Measurements from ENCODE around the gene DYNLT5.

Gene DYNLT5

GRCh38 chr1:66750577-66750976 is 1.7 kb upstream of the DYNLT5 start:
- Histone ChIP-seq H3K36me3 (ENCODE audit: control insufficient read depth, insufficient read depth, low read length) (no peaks in the 10 kb centered on the region), H3K27ac (ENCODE audit: insufficient read depth, low read depth, low read length, poor library complexity, severe bottlenecking) (no peak overlapping the region), H3K4me3 (ENCODE audit: insufficient read depth, low read depth, low read length) (no peak overlapping the region), H3K4me1 (ENCODE audit: control insufficient read depth, insufficient read depth, low read length) (no peaks in the 10 kb centered on the region), H3K9me3 (ENCODE audit: control insufficient read depth, low read length) (no peaks in the 10 kb centered on the region), H3K27me3 (ENCODE audit: control insufficient read depth, insufficient read depth, low read length, poor library complexity, severe bottlenecking) (peaks cover 29% of the 10 kb centered on the region)
- 91 to 96% methylated on average over 3 of the region's 3 CpGs for WGBS, 2 experiments

GRCh38 chr1:66751160-66751559 is 1.1 kb upstream of the DYNLT5 start:
- Histone ChIP-seq H3K27me3 (ENCODE audit: control insufficient read depth, insufficient read depth, low read length, poor library complexity, severe bottlenecking) (peaks cover 29% of the 10 kb centered on the region), H3K36me3 (ENCODE audit: control insufficient read depth, insufficient read depth, low read length) (no peaks in the 10 kb centered on the region), H3K4me1 (ENCODE audit: control insufficient read depth, insufficient read depth, low read length) (no peaks in the 10 kb centered on the region), H3K4me3 (ENCODE audit: insufficient read depth, low read depth, low read length) (no peak overlapping the region), H3K9me3 (ENCODE audit: control insufficient read depth, low read length) (no peaks in the 10 kb centered on the region), H3K27ac (ENCODE audit: insufficient read depth, low read depth, low read length, poor library complexity, severe bottlenecking) (no peak overlapping the region)
- WGBS, 2 experiments: 86 to 95% methylated on average over 2 to 4 of the region's 4 CpGs

- H3K27me3 ChIP-seq (ENCODE audit: control insufficient read depth, insufficient read depth, low read length, poor library complexity, severe bottlenecking): peaks cover 29% of the 10 kb centered on the region
- H3K4me3 ChIP-seq (ENCODE audit: insufficient read depth, low read depth, low read length): peak overlapping the region; percentile 22
- WGBS, 2 experiments: 55 to 57% methylated on average over 17 of the region's 18 CpGs
- H3K4me1 ChIP-seq (ENCODE audit: control insufficient read depth, insufficient read depth, low read length): no peaks in the 10 kb centered on the region
- H3K9me3 ChIP-seq (ENCODE audit: control insufficient read depth, low read length): no peaks in the 10 kb centered on the region
- H3K27ac ChIP-seq (ENCODE audit: insufficient read depth, low read depth, low read length, poor library complexity, severe bottlenecking): no peak overlapping the region
- H3K36me3 ChIP-seq (ENCODE audit: control insufficient read depth, insufficient read depth, low read length): no peaks in the 10 kb centered on the region
These were observed 562 bp downstream of the DYNLT5 start for GRCh38 chr1:66752671-66753371.

GRCh38 chr1:66757722-66758240 is 5.5 kb downstream of the DYNLT5 start:
- no peak overlapping the region for H3K27ac ChIP-seq (ENCODE audit: insufficient read depth, low read depth, low read length, poor library complexity, severe bottlenecking)
- H3K4me1 ChIP-seq (ENCODE audit: control insufficient read depth, insufficient read depth, low read length): no peaks in the 10 kb centered on the region
- H3K27me3 ChIP-seq (ENCODE audit: control insufficient read depth, insufficient read depth, low read length, poor library complexity, severe bottlenecking): peaks cover 9% of the 10 kb centered on the region
- H3K4me3 ChIP-seq (ENCODE audit: insufficient read depth, low read depth, low read length): no peak overlapping the region
- no peaks in the 10 kb centered on the region for H3K9me3 ChIP-seq (ENCODE audit: control insufficient read depth, low read length)
- no peaks in the 10 kb centered on the region for H3K36me3 ChIP-seq (ENCODE audit: control insufficient read depth, insufficient read depth, low read length)
- WGBS, 2 experiments: 94 to 96% methylated on average over 4 to 6 of the region's 6 CpGs

GRCh38 chr1:66758241-66758755 is 6.0 kb downstream of the DYNLT5 start:
- Histone ChIP-seq H3K36me3 (ENCODE audit: control insufficient read depth, insufficient read depth, low read length) (no peaks in the 10 kb centered on the region), H3K4me3 (ENCODE audit: insufficient read depth, low read depth, low read length) (no peak overlapping the region), H3K27ac (ENCODE audit: insufficient read depth, low read depth, low read length, poor library complexity, severe bottlenecking) (no peak overlapping the region), H3K27me3 (ENCODE audit: control insufficient read depth, insufficient read depth, low read length, poor library complexity, severe bottlenecking) (peaks cover 5% of the 10 kb centered on the region), H3K4me1 (ENCODE audit: control insufficient read depth, insufficient read depth, low read length) (no peaks in the 10 kb centered on the region), H3K9me3 (ENCODE audit: control insufficient read depth, low read length) (no peaks in the 10 kb centered on the region)
- 89 to 100% methylated on average over 1 of the region's 1 CpG for WGBS, 2 experiments

- Histone ChIP-seq H3K27me3 (ENCODE audit: control insufficient read depth, insufficient read depth, low read length, poor library complexity, severe bottlenecking) (no peaks in the 10 kb centered on the region), H3K4me3 (ENCODE audit: insufficient read depth, low read depth, low read length) (no peak overlapping the region), H3K27ac (ENCODE audit: insufficient read depth, low read depth, low read length, poor library complexity, severe bottlenecking) (no peak overlapping the region), H3K4me1 (ENCODE audit: control insufficient read depth, insufficient read depth, low read length) (no peaks in the 10 kb centered on the region), H3K36me3 (ENCODE audit: control insufficient read depth, insufficient read depth, low read length) (no peaks in the 10 kb centered on the region), H3K9me3 (ENCODE audit: control insufficient read depth, low read length) (no peaks in the 10 kb centered on the region)
- WGBS, 2 experiments: 92% methylated on average over 1 of the region's 1 CpG
These were observed 8.2 kb downstream of the DYNLT5 start for GRCh38 chr1:66760506-66760905.

- no peaks in the 10 kb centered on the region for H3K36me3 ChIP-seq (ENCODE audit: control insufficient read depth, insufficient read depth, low read length)
- no peak overlapping the region for H3K27ac ChIP-seq (ENCODE audit: insufficient read depth, low read depth, low read length, poor library complexity, severe bottlenecking)
- H3K9me3 ChIP-seq (ENCODE audit: control insufficient read depth, low read length): no peaks in the 10 kb centered on the region
- no peaks in the 10 kb centered on the region for H3K27me3 ChIP-seq (ENCODE audit: control insufficient read depth, insufficient read depth, low read length, poor library complexity, severe bottlenecking)
- 77 to 93% methylated on average over 2 of the region's 2 CpGs for WGBS, 2 experiments
- no peaks in the 10 kb centered on the region for H3K4me1 ChIP-seq (ENCODE audit: control insufficient read depth, insufficient read depth, low read length)
- no peak overlapping the region for H3K4me3 ChIP-seq (ENCODE audit: insufficient read depth, low read depth, low read length)
These were observed 9.0 kb downstream of the DYNLT5 start for GRCh38 chr1:66761221-66761620.

GRCh38 chr1:66764994-66765578 is 12.8 kb downstream of the DYNLT5 start:
- Histone ChIP-seq H3K9me3 (ENCODE audit: control insufficient read depth, low read length) (no peaks in the 10 kb centered on the region), H3K4me1 (ENCODE audit: control insufficient read depth, insufficient read depth, low read length) (no peaks in the 10 kb centered on the region), H3K27me3 (ENCODE audit: control insufficient read depth, insufficient read depth, low read length, poor library complexity, severe bottlenecking) (no peaks in the 10 kb centered on the region), H3K36me3 (ENCODE audit: control insufficient read depth, insufficient read depth, low read length) (no peaks in the 10 kb centered on the region), H3K4me3 (ENCODE audit: insufficient read depth, low read depth, low read length) (no peak overlapping the region), H3K27ac (ENCODE audit: insufficient read depth, low read depth, low read length, poor library complexity, severe bottlenecking) (no peak overlapping the region)
- WGBS, 2 experiments: no CpG with 5 or more reads among the region's 3 CpGs

GRCh38 chr1:66767626-66768025 is 15.4 kb downstream of the DYNLT5 start:
- Histone ChIP-seq H3K27me3 (ENCODE audit: control insufficient read depth, insufficient read depth, low read length, poor library complexity, severe bottlenecking) (no peaks in the 10 kb centered on the region), H3K36me3 (ENCODE audit: control insufficient read depth, insufficient read depth, low read length) (no peaks in the 10 kb centered on the region)

GRCh38 chr1:66768965-66769364 is 16.7 kb downstream of the DYNLT5 start:
- 100% methylated on average over 1 of the region's 1 CpG; no CpG with 5 or more reads in 1 of the 2 experiments for WGBS, 2 experiments
- no peak overlapping the region for H3K4me3 ChIP-seq (ENCODE audit: insufficient read depth, low read depth, low read length)
- peaks cover 3% of the 10 kb centered on the region for H3K4me1 ChIP-seq (ENCODE audit: control insufficient read depth, insufficient read depth, low read length)

More at GRCh38 chr1:66767626-66768025, 15.4 kb downstream of the DYNLT5 start:
- H3K9me3 ChIP-seq (ENCODE audit: control insufficient read depth, low read length): no peaks in the 10 kb centered on the region
- no peaks in the 10 kb centered on the region for H3K4me1 ChIP-seq (ENCODE audit: control insufficient read depth, insufficient read depth, low read length)
- no peak overlapping the region for H3K4me3 ChIP-seq (ENCODE audit: insufficient read depth, low read depth, low read length)
- no peak overlapping the region for H3K27ac ChIP-seq (ENCODE audit: insufficient read depth, low read depth, low read length, poor library complexity, severe bottlenecking)

More at GRCh38 chr1:66768965-66769364, 16.7 kb downstream of the DYNLT5 start:
- no peaks in the 10 kb centered on the region for H3K27me3 ChIP-seq (ENCODE audit: control insufficient read depth, insufficient read depth, low read length, poor library complexity, severe bottlenecking)
- H3K36me3 ChIP-seq (ENCODE audit: control insufficient read depth, insufficient read depth, low read length): no peaks in the 10 kb centered on the region
- H3K9me3 ChIP-seq (ENCODE audit: control insufficient read depth, low read length): no peaks in the 10 kb centered on the region
- H3K27ac ChIP-seq (ENCODE audit: insufficient read depth, low read depth, low read length, poor library complexity, severe bottlenecking): no peak overlapping the region
